ENCODE measurements around the gene TNFSF9.
"Not testable (repeated sequence)": the region's sequence is repeated elsewhere in the genome, so short reads cannot be mapped to it uniquely, and the experiment has no call there.

GRCh38 chr19:6582515-6583484, 52.0 kb downstream of the TNFSF9 start:
- TF ChIP-seq CTCF, POLR2A (IDR thresholded peaks at IDR 0.05): not testable (repeated sequence)

Measured in body of pancreas (tissue), 4 donors.